HL-60 (cell line): Measurements from ENCODE around the gene M1AP.

Source experiments
- CTCF ChIP-seq: IDR thresholded peaks from one replicate; pipeline ENCODE4 v1.5.1; 2011; ENCODE audit warnings: low read length, control low read depth, inconsistent platforms; ENCODE audit not compliant: insufficient read depth
- REST ChIP-seq: IDR thresholded peaks from 2 replicates; pipeline ENCODE4 v1.6.1; 2012; ENCODE audit warnings: low read depth; ENCODE audit not compliant: insufficient replicate concordance
- SPI1 ChIP-seq: IDR thresholded peaks from 2 replicates; pipeline ENCODE4 v1.6.1; 2012; ENCODE audit warnings: low read depth, mild to moderate bottlenecking, borderline replicate concordance

DNA sequence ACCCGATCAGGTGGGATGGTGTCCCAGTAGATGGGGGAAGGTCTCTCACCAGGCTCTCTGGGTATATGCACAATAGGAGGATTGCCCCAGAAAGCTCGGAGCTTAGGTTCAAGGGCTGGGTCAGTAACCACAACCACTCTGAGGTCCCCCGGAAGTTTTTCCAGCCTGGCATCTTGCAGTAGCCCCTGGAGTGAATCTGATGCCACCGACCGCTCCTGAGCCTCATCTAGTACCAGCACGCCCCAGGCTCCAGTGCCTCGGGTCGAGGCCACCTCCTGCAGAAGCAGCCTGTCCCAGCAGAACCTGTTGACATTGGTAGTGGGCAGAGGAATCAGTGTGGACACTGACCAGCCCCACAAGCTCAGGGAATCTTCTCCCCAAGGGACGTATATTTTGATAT lies 124.1 kb downstream of the M1AP start:
- no peak for TF ChIP-seq CTCF
- no peak for TF ChIP-seq SPI1
- no peak for TF ChIP-seq REST
